IMR-90 (cell line): ENCODE data around the gene ZFAND4.

ENCODE experiments used
- CEBPB ChIP-seq: IDR thresholded peaks from 2 replicates; pipeline ENCODE4 v1.6.1; 2012; ENCODE audit warnings: low read depth, low read length, improper control_type of control experiment
- CHD1 ChIP-seq: IDR thresholded peaks from 2 replicates; pipeline ENCODE4 v1.6.1; 2012; ENCODE audit warnings: low read depth, low read length, improper control_type of control experiment
- MAFK ChIP-seq: IDR thresholded peaks from 2 replicates; pipeline ENCODE4 v1.6.1; 2012; ENCODE audit warnings: low read depth, low read length, improper control_type of control experiment
- POLR2A ChIP-seq: IDR thresholded peaks from 2 replicates; pipeline ENCODE4 v1.6.1; 2012; ENCODE audit warnings: mild to moderate bottlenecking, low read depth, low read length
- RAD21 ChIP-seq: IDR thresholded peaks from 2 replicates; pipeline ENCODE4 v1.6.1; 2012; ENCODE audit warnings: low read length, improper control_type of control experiment
- SMC3 ChIP-seq: fragments of 150-350 bp; IDR thresholded peaks from 2 replicates; pipeline ENCODE4 v1.6.1; 2016; ENCODE audit warnings: low read depth, mild to moderate bottlenecking, antibody characterized with exemption, low read length, moderate library complexity
- TF ChIP-seq, protein P1 (sequence below): conservative IDR thresholded peaks from 2 replicates; pipeline ENCODE4 v1.5.1; 2012; ENCODE audit warnings: mild to moderate bottlenecking, low read depth, low read length, improper control_type of control experiment
- TF ChIP-seq, protein P2 (sequence below): fragments of 150-350 bp; IDR thresholded peaks from 2 replicates; pipeline ENCODE4 v1.6.1; 2016; ENCODE audit warnings: low read depth, mild to moderate bottlenecking, low read length, moderate library complexity, borderline replicate concordance

GRCh38 chr10:45589868-45590267 lies 82.7 kb downstream of the ZFAND4 start:
- TF ChIP-seq, protein P1, sequence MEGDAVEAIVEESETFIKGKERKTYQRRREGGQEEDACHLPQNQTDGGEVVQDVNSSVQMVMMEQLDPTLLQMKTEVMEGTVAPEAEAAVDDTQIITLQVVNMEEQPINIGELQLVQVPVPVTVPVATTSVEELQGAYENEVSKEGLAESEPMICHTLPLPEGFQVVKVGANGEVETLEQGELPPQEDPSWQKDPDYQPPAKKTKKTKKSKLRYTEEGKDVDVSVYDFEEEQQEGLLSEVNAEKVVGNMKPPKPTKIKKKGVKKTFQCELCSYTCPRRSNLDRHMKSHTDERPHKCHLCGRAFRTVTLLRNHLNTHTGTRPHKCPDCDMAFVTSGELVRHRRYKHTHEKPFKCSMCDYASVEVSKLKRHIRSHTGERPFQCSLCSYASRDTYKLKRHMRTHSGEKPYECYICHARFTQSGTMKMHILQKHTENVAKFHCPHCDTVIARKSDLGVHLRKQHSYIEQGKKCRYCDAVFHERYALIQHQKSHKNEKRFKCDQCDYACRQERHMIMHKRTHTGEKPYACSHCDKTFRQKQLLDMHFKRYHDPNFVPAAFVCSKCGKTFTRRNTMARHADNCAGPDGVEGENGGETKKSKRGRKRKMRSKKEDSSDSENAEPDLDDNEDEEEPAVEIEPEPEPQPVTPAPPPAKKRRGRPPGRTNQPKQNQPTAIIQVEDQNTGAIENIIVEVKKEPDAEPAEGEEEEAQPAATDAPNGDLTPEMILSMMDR = no peak
- TF ChIP-seq POLR2A = no peak
- no peak for TF ChIP-seq MAFK
- TF ChIP-seq, protein P2, sequence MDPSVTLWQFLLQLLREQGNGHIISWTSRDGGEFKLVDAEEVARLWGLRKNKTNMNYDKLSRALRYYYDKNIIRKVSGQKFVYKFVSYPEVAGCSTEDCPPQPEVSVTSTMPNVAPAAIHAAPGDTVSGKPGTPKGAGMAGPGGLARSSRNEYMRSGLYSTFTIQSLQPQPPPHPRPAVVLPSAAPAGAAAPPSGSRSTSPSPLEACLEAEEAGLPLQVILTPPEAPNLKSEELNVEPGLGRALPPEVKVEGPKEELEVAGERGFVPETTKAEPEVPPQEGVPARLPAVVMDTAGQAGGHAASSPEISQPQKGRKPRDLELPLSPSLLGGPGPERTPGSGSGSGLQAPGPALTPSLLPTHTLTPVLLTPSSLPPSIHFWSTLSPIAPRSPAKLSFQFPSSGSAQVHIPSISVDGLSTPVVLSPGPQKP = no peak
- TF ChIP-seq SMC3 = no peak
- no peak for TF ChIP-seq CHD1
- no peak for TF ChIP-seq CEBPB
- TF ChIP-seq RAD21 = no peak
